ENCODE results near the gene WWOX.

The WWOX gene

DNA sequence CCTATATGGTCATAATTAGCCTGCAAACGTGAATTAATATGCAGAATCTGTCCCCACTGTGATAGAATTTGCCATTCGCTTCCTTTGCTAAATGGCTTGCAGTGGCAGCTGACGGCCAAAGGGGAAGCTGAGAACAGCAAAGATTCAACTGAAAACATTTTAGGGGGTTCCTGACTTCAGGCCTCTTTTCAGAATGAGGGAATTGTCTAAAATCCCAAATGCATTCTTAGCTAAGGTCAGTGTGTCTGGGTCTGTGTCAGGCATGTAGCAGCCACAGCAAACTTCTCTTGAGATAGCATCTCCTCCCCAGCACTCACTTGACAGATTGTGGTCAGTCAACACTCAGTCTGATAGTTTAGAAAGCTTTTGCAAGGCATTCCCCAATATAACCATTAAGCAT lies 701.1 kb downstream of the WWOX start:
- peaks cover 2% of the 10 kb centered on the region for H3K79me1 ChIP-seq (ENCODE audit: low read length)
- no peak overlapping the region for H3K4ac ChIP-seq (ENCODE audit: low read depth, low read length)
- H3K79me2 ChIP-seq (ENCODE audit: control insufficient read depth, insufficient read depth, low read length, poor library complexity): no peaks in the 10 kb centered on the region
- H3K36me3 ChIP-seq (ENCODE audit: control insufficient read depth in 1 of 2, insufficient read depth in 2 of 2, low read length in 2 of 2): no peaks in the 10 kb centered on the region
- no peak overlapping the region for H3K18ac ChIP-seq (ENCODE audit: low read length)
- H4K12ac ChIP-seq (ENCODE audit: low read depth, low read length): no peak overlapping the region
- no peak overlapping the region for H2BK12ac ChIP-seq (ENCODE audit: low read length)
- H3K4me2 ChIP-seq (ENCODE audit: low read length): no peak overlapping the region
- H3K27ac ChIP-seq (ENCODE audit: low read depth, low read length): peak overlapping the region; percentile 61
- H3K9me3 ChIP-seq (ENCODE audit: insufficient read depth, low read depth, low read length): no peaks in the 10 kb centered on the region
- no peak overlapping the region for H3K9ac ChIP-seq (ENCODE audit: low read length)
- H4K91ac ChIP-seq (ENCODE audit: low read depth, low read length): no peak overlapping the region
- no peak for DNase-seq
- no peaks in the 10 kb centered on the region for H3K27me3 ChIP-seq (ENCODE audit: insufficient read depth, low read length)
- H3K4me1 ChIP-seq (ENCODE audit: control insufficient read depth in 1 of 2, insufficient read depth in 2 of 2, low read length in 2 of 2): peaks cover 3 to 6% of the 10 kb centered on the region in 2 experiments
- H2BK5ac ChIP-seq (ENCODE audit: low read depth, low read length, poor library complexity): no peak overlapping the region
- H3K14ac ChIP-seq (ENCODE audit: low read length): no peak overlapping the region
- no CpG with 5 or more reads among the region's 3 CpGs for WGBS (ENCODE audit: extremely low coverage, insufficient coverage, insufficient read length)
- H3K23ac ChIP-seq (ENCODE audit: low read length): no peak overlapping the region
- H2AK5ac ChIP-seq (ENCODE audit: low read length): no peak overlapping the region
- no peak overlapping the region for H2AFZ ChIP-seq (ENCODE audit: insufficient read depth, low read length, poor library complexity)
- H3K4me3 ChIP-seq (ENCODE audit: low read depth, low read length): no peak overlapping the region
- no peak overlapping the region for H4K8ac ChIP-seq (ENCODE audit: low read depth, low read length)
- no peak overlapping the region for H2BK120ac ChIP-seq (ENCODE audit: insufficient read depth, low read length, poor library complexity)

DNA sequence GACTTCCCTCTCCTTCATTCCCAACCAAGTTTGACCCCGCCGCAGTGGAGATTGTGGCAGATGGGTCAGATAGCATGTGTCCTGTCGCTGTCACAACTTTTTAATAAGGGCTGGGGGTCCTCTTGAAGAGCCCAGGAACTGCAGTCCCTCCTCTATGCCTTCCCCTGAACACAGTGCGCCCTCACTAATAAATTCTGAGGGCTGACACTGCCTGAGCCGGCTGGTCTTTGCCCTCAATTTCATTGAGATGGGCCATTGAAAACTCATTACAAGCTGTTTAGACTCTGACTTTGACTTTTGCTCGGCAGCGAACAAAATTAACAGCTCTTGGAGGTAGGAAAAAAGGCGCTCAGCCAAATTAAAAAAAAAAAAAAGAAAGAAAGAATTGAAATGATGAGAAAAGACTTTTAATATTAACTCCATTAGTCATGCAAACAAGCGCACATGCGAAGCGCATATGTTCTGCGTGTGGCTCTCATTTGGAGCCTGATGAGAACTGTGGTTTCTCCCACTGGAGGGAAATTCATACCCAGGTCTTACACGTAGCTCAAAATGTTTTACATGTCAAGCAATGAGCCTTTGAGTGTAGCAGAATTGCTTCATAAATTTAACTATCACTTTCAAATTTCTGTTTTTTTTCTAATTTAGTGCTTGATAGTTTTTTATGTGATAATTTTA lies 704.7 kb downstream of the WWOX start:
- Histone ChIP-seq H3K27ac (ENCODE audit: low read depth, low read length) (no peak overlapping the region), H2BK5ac (ENCODE audit: low read depth, low read length, poor library complexity) (no peak overlapping the region), H3K9ac (ENCODE audit: low read length) (no peak overlapping the region), H3K79me2 (ENCODE audit: control insufficient read depth, insufficient read depth, low read length, poor library complexity) (no peaks in the 10 kb centered on the region), H3K4me2 (ENCODE audit: low read length) (no peak overlapping the region), H3K9me3 (ENCODE audit: insufficient read depth, low read depth, low read length) (no peaks in the 10 kb centered on the region), H3K14ac (ENCODE audit: low read length) (no peak overlapping the region), H2BK120ac (ENCODE audit: insufficient read depth, low read length, poor library complexity) (no peak overlapping the region), H3K79me1 (ENCODE audit: low read length) (peaks cover 2% of the 10 kb centered on the region), H2AFZ (ENCODE audit: insufficient read depth, low read length, poor library complexity) (no peak overlapping the region), H4K12ac (ENCODE audit: low read depth, low read length) (no peak overlapping the region), H3K23ac (ENCODE audit: low read length) (no peak overlapping the region), H2BK12ac (ENCODE audit: low read length) (peak overlapping the region; percentile 53), H4K8ac (ENCODE audit: low read depth, low read length) (no peak overlapping the region), H2AK5ac (ENCODE audit: low read length) (peak overlapping the region; percentile 40), H3K4me3 (ENCODE audit: low read depth, low read length) (no peak overlapping the region), H3K27me3 (ENCODE audit: insufficient read depth, low read length) (no peaks in the 10 kb centered on the region), H4K91ac (ENCODE audit: low read depth, low read length) (no peak overlapping the region), H3K4ac (ENCODE audit: low read depth, low read length) (no peak overlapping the region), H3K36me3 (ENCODE audit: control insufficient read depth in 1 of 2, insufficient read depth in 2 of 2, low read length in 2 of 2) (no peaks in the 10 kb centered on the region), H3K4me1 (ENCODE audit: control insufficient read depth in 1 of 2, insufficient read depth in 2 of 2, low read length in 2 of 2) (peaks cover 3 to 6% of the 10 kb centered on the region in 2 experiments), H3K18ac (ENCODE audit: low read length) (no peak overlapping the region)
- no peak for DNase-seq
- WGBS (ENCODE audit: extremely low coverage, insufficient coverage, insufficient read length): no CpG with 5 or more reads among the region's 13 CpGs

DNA sequence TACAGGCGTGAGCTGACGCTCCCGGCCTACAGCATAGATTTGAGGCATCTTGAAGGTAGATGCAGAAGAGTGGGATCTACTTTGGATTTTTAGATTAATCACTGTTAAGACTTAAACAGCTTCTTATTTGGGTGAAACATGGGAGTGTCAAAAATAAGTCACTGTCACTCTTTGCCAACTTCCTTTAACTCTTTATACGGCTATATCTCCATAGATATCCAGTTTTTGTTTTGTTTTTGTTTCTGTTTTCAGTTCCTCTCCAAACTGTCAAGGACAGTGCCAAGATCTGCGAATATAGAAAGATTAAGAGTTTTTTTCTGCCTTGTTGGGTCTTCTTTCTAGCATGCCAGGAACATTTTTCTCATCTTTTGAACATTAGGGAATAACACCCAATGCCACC lies 706.1 kb downstream of the WWOX start:
- no CpG with 5 or more reads among the region's 5 CpGs for WGBS (ENCODE audit: extremely low coverage, insufficient coverage, insufficient read length)

DNA sequence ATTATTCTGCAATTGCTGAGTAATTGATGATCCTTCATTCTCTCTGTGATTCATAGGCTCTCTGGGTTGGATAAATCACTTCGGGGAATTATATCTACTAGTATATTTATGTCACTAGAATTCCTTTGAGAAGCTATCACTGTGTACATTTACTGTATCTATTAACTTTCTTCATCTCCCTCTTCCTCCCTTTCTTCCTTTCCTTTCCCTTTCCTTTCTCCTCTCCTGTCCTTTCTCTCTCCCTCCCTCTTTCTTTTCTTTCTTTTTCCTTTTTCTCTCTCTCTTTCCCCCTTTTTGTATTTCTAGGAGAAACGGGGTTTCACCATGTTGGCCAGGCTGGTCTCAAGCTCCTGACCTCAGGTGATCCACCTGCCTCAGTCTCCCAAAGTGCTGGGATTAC lies 711.8 kb downstream of the WWOX start:
- Histone ChIP-seq H3K18ac (ENCODE audit: low read length) (no peak overlapping the region), H3K4ac (ENCODE audit: low read depth, low read length) (no peak overlapping the region), H3K23ac (ENCODE audit: low read length) (no peak overlapping the region), H3K14ac (ENCODE audit: low read length) (no peak overlapping the region), H3K27me3 (ENCODE audit: insufficient read depth, low read length) (no peaks in the 10 kb centered on the region), H3K4me1 (ENCODE audit: control insufficient read depth in 1 of 2, insufficient read depth in 2 of 2, low read length in 2 of 2) (no peaks in the 10 kb centered on the region), H4K8ac (ENCODE audit: low read depth, low read length) (no peak overlapping the region), H4K91ac (ENCODE audit: low read depth, low read length) (no peak overlapping the region), H3K79me1 (ENCODE audit: low read length) (no peaks in the 10 kb centered on the region), H3K27ac (ENCODE audit: low read depth, low read length) (no peak overlapping the region), H3K79me2 (ENCODE audit: control insufficient read depth, insufficient read depth, low read length, poor library complexity) (no peaks in the 10 kb centered on the region), H3K36me3 (ENCODE audit: control insufficient read depth in 1 of 2, insufficient read depth in 2 of 2, low read length in 2 of 2) (no peaks in the 10 kb centered on the region), H3K9me3 (ENCODE audit: insufficient read depth, low read depth, low read length) (no peaks in the 10 kb centered on the region), H3K9ac (ENCODE audit: low read length) (no peak overlapping the region), H2AK5ac (ENCODE audit: low read length) (no peak overlapping the region), H2BK12ac (ENCODE audit: low read length) (no peak overlapping the region), H2AFZ (ENCODE audit: insufficient read depth, low read length, poor library complexity) (no peak overlapping the region), H4K12ac (ENCODE audit: low read depth, low read length) (no peak overlapping the region), H3K4me3 (ENCODE audit: low read depth, low read length) (no peak overlapping the region), H2BK5ac (ENCODE audit: low read depth, low read length, poor library complexity) (no peak overlapping the region), H2BK120ac (ENCODE audit: insufficient read depth, low read length, poor library complexity) (no peak overlapping the region), H3K4me2 (ENCODE audit: low read length) (no peak overlapping the region)
- DNase-seq: no peak
- WGBS (ENCODE audit: extremely low coverage, insufficient coverage, insufficient read length): no CpG with 5 or more reads among the region's 2 CpGs

More for the DNA sequence above, 706.1 kb downstream of the WWOX start:
- no peak overlapping the region for H3K4me2 ChIP-seq (ENCODE audit: low read length)
- no peaks in the 10 kb centered on the region for H3K79me2 ChIP-seq (ENCODE audit: control insufficient read depth, insufficient read depth, low read length, poor library complexity)
- no peak overlapping the region for H2BK12ac ChIP-seq (ENCODE audit: low read length)
- H3K79me1 ChIP-seq (ENCODE audit: low read length): no peaks in the 10 kb centered on the region
- no peak overlapping the region for H2AK5ac ChIP-seq (ENCODE audit: low read length)
- no peak for DNase-seq
- no peak overlapping the region for H2AFZ ChIP-seq (ENCODE audit: insufficient read depth, low read length, poor library complexity)
- H3K9ac ChIP-seq (ENCODE audit: low read length): no peak overlapping the region
- H4K8ac ChIP-seq (ENCODE audit: low read depth, low read length): no peak overlapping the region
- H3K18ac ChIP-seq (ENCODE audit: low read length): no peak overlapping the region
- H2BK5ac ChIP-seq (ENCODE audit: low read depth, low read length, poor library complexity): no peak overlapping the region
- no peaks in the 10 kb centered on the region for H3K27me3 ChIP-seq (ENCODE audit: insufficient read depth, low read length)
- H3K23ac ChIP-seq (ENCODE audit: low read length): no peak overlapping the region
- H3K4me1 ChIP-seq (ENCODE audit: control insufficient read depth in 1 of 2, insufficient read depth in 2 of 2, low read length in 2 of 2): peaks cover 2 to 3% of the 10 kb centered on the region in 2 experiments
- no peak overlapping the region for H3K4ac ChIP-seq (ENCODE audit: low read depth, low read length)
- H2BK120ac ChIP-seq (ENCODE audit: insufficient read depth, low read length, poor library complexity): no peak overlapping the region
- no peak overlapping the region for H4K91ac ChIP-seq (ENCODE audit: low read depth, low read length)
- no peak overlapping the region for H3K27ac ChIP-seq (ENCODE audit: low read depth, low read length)
- H3K36me3 ChIP-seq (ENCODE audit: control insufficient read depth in 1 of 2, insufficient read depth in 2 of 2, low read length in 2 of 2): no peaks in the 10 kb centered on the region
- no peak overlapping the region for H3K14ac ChIP-seq (ENCODE audit: low read length)
- no peak overlapping the region for H4K12ac ChIP-seq (ENCODE audit: low read depth, low read length)
- H3K9me3 ChIP-seq (ENCODE audit: insufficient read depth, low read depth, low read length): no peaks in the 10 kb centered on the region
- H3K4me3 ChIP-seq (ENCODE audit: low read depth, low read length): no peak overlapping the region
